AG04449 (cell line): ENCODE data around the gene TRPC4.

Source experiments
- CTCF ChIA-PET: fragments of 350-600 bp; formaldehyde crosslinking; extraction: SDS; loops from one replicate; lab custom pipeline; 2021; ENCODE audit warnings: antibody characterized with exemption; lab: Yijun Ruan, JAX
- POLR2A ChIA-PET: fragments of 400-600, 350-600 bp; formaldehyde crosslinking; extraction: SDS; loops from one replicate; lab custom pipeline; 2020; ENCODE audit warnings: antibody characterized with exemption, inconsistent platforms; lab: Yijun Ruan, JAX
- DNase-seq: peaks from one replicate; pipeline ENCODE4 v3.0.0-alpha.2; 2010; ENCODE audit warnings: low read depth, low spot score
- H3K4me3 ChIP-seq: 2 replicates; pipeline ENCODE4 v1.5.1; 2011; ENCODE audit warnings: low read depth, mild to moderate bottlenecking, control low read depth, low read length
- CTCF ChIP-seq: IDR thresholded peaks from one replicate; pipeline ENCODE4 v1.5.1; 2011; ENCODE audit warnings: mild to moderate bottlenecking, moderate library complexity, low read length, control low read depth, inconsistent platforms; ENCODE audit not compliant: insufficient read depth; ENCODE audit errors: missing control alignments

Gene TRPC4

DNA sequence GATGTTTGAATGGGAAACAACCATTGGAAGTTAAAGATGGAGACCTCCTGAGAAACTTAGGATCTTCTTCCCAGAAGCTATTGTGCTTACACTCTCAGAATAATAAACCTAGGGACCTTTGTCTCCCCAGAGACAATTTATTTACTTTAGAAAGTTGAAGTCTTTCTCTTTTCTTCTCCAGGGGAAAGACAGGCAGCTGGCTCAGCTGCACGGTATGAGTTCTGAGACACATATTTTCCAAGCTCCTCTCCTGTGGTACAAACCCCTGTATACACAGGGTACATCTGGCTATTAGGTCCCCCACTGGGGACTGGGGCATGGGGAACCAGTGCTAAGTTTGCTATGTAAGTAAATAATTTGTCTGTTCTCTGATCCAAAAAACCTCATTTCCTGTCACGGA, 203.5 kb downstream of the TRPC4 start:
- TF ChIP-seq CTCF: no peak
- ChIA-PET CTCF (interaction anchor here (1.0 to 1.5 kb wide), 2 partner anchors 9 to 14 kb away, joined by 3 to 4 read pairs; no protein-coding TSS in a partner anchor), POLR2A (no interaction called here)
- DNase-seq: no peak
- no peak overlapping the region for H3K4me3 ChIP-seq

DNA sequence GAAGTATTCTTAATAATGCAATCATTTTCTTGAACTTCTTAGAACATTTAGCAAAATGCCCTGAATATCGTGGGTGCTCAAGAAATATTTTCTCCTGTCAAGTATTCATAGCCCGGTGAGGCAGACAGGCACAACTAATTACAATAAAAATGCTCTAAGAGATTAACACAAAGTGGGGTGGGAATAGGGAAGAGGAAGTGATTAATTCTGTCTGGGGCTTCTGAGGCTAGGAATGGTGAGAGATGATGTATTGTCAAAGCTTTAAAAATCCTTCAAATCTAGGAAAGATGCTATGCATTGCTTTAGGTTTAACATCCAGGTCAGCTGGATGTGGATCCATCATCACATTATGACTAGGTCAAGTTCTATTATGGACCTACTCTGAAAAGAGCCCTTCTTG, 204.2 kb downstream of the TRPC4 start:
- POLR2A ChIA-PET: no interaction called here
- CTCF ChIA-PET: interaction anchor here (1.0 to 1.5 kb wide), 2 partner anchors 8 to 14 kb away, joined by 3 to 4 read pairs; no protein-coding TSS in a partner anchor
- no peak overlapping the region for H3K4me3 ChIP-seq
- no peak for TF ChIP-seq CTCF
- no peak for DNase-seq

GRCh38 chr13:37663724-37664123, 205.8 kb downstream of the TRPC4 start:
- ChIA-PET CTCF (no interaction called here), POLR2A (no interaction called here)
- no peak for TF ChIP-seq CTCF
- no peak for DNase-seq
- H3K4me3 ChIP-seq: no peak overlapping the region

- CTCF ChIA-PET: interaction anchor here (0.7 kb wide), 1 partner anchor 592 kb away, joined by 4 read pairs; no protein-coding TSS in a partner anchor
- H3K4me3 ChIP-seq: no peak overlapping the region
- TF ChIP-seq CTCF: no peak
- no peak for DNase-seq
- POLR2A ChIA-PET: no interaction called here
Measured at GRCh38 chr13:37662624-37663023, 206.9 kb downstream of the TRPC4 start.

GRCh38 chr13:37657956-37658355, 211.6 kb downstream of the TRPC4 start:
- no peak for TF ChIP-seq CTCF
- ChIA-PET POLR2A (no interaction called here), CTCF (interaction anchor here (1.7 kb wide), 1 partner anchor 212 kb away, joined by 7 read pairs; the partner anchor contains the start of gene TRPC4)
- no peak for DNase-seq
- H3K4me3 ChIP-seq: no peak overlapping the region

GRCh38 chr13:37657134-37657533, 212.4 kb downstream of the TRPC4 start:
- H3K4me3 ChIP-seq: no peak overlapping the region
- ChIA-PET CTCF (interaction anchor here (0.7 to 1.7 kb wide), 3 partner anchors 9 to 213 kb away, joined by 3 to 7 read pairs (median 4); partner anchors contain the start of gene TRPC4), POLR2A (interaction anchor here (1.3 to 1.5 kb wide), 3 partner anchors 24 to 213 kb away, joined by 3 to 5 read pairs (median 4); partner anchors contain the start of gene TRPC4)
- TF ChIP-seq CTCF: no peak
- no peak for DNase-seq
